Esophagus squamous epithelium (tissue), 5 donors: Measurements from ENCODE around the gene PRPF8. TPM values are rescaled to one million over a fixed set of nuclear protein-coding genes. Genes with fewer than 3 reads are reported as not detected.

ENCODE experiments used
- DNase-seq: peaks from one replicate; lab custom pipeline; 2025; lab: John Stamatoyannopoulos, UW
- H3K27ac ChIP-seq, 4 donors: fragments of 200-600 bp; sonication (generic); one replicate each; pipeline ENCODE4 v1.5.1; 2016 to 2019; ENCODE audit warnings: mild to moderate bottlenecking in 1 of 4
- H3K27me3 ChIP-seq, 4 donors: fragments of 200-600 bp; sonication (generic); 1 replicate in 3 of 4; 2 replicates in 1 of 4; pipeline versions ENCODE4 v1.5.1 to v1.6.0; 2017 to 2021; ENCODE audit warnings: antibody characterized with exemption in 1 of 4
- H3K36me3 ChIP-seq, 3 donors: fragments of 200-600 bp; sonication (generic); one replicate each; pipeline ENCODE4 v1.5.1; 2016 to 2019
- H3K4me1 ChIP-seq, 3 donors: fragments of 200-600 bp; sonication (generic); one replicate each; pipeline ENCODE4 v1.5.1; 2017 to 2019
- H3K4me3 ChIP-seq, 4 donors: fragments of 200-600 bp; sonication (generic); 1 replicate in 3 of 4; 2 replicates in 1 of 4; pipeline ENCODE4 v1.5.1; 2016 to 2019; ENCODE audit warnings: mild to moderate bottlenecking in 2 of 4, moderate library complexity in 1 of 4
- H3K9me3 ChIP-seq, 3 donors: fragments of 200-600 bp; sonication (generic); one replicate each; pipeline ENCODE4 v1.5.1; 2016 to 2019
- CTCF ChIP-seq, 6 experiments: fragments of 450-650 bp in 4 of 6; fragments of 200-600 bp in 2 of 6; sonication (generic) in 2 of 6; IDR thresholded peaks; one replicate each; pipeline ENCODE4 v1.5.1; 2016 to 2019; ENCODE audit warnings: antibody characterized with exemption in 6 of 6, mild to moderate bottlenecking in 4 of 6, moderate library complexity in 4 of 6
- POLR2A ChIP-seq, 4 donors: fragments of 450-650 bp; IDR thresholded peaks; one replicate each; pipeline ENCODE4 v1.6.1; 2017; ENCODE audit warnings: antibody characterized with exemption in 4 of 4, mild to moderate bottlenecking in 4 of 4, moderate library complexity in 3 of 4
- WGBS, 2 donors: methylation state at CpG; one replicate each; pipeline ENCODE4 v1.1.5; 2018; 5-methylcytosine and 5-hydroxymethylcytosine counted together
- intact Hi-C: fragments of 100-400 bp; cut with DNase I; formaldehyde crosslinking; loops from one replicate; pipeline ENCODE4 v1.15.0; 2022
- total RNA-seq, 4 donors: library from RNA; depleted of rRNA; stranded (reverse); fragments of >200 nt; gene quantifications; one replicate each; pipeline ENCODE4 v1.1.0, GENCODE V29; 2016
- donor health status: DM: yes; HTN: yes; CAD: no.

PRPF8 gene
- total RNA-seq, 4 donors from 2014 or later = 112 to 157 (median 145) TPM

GRCh38 chr17:1629504-1630310 lies 55.0 kb downstream of the PRPF8 start:
- Histone ChIP-seq H3K9me3 (no peaks in the 10 kb centered on the region), H3K27me3 (peaks cover 0 to 25% (median 0%) of the 10 kb centered on the region in 4 donors), H3K36me3 (peaks cover 0 to under 1% (median 0%) of the 10 kb centered on the region in 3 donors), H3K4me3 (peak overlapping the region; percentile 60 to 96 (median 74)), H3K4me1 (peaks cover 20 to 60% (median 28%) of the 10 kb centered on the region in 3 donors), H3K27ac (peak overlapping the region; percentile 76 to 95 (median 88))
- no peak for TF ChIP-seq POLR2A (IDR thresholded peaks at IDR 0.05)
- TF ChIP-seq CTCF (IDR thresholded peaks at IDR 0.05) = peak in 5 of 6 experiments; percentile 46 to 81 (median 71)
- no peak for DNase-seq
- intact Hi-C loops = loop anchor here (2.0 kb wide), 1 partner anchor 55 kb away; no protein-coding TSS in a partner anchor
- 0 to 2% methylated on average over 2 to 20 of the region's 45 CpGs for WGBS, 2 donors

- peak; percentile 81 for DNase-seq
- 0 to 3% methylated on average over 7 to 11 of the region's 77 CpGs for WGBS, 2 donors
- Histone ChIP-seq H3K27ac (peak overlapping the region; percentile 76 to 95 (median 88)), H3K4me1 (peaks cover 20 to 67% (median 28%) of the 10 kb centered on the region in 3 donors), H3K9me3 (no peaks in the 10 kb centered on the region), H3K4me3 (peak overlapping the region; percentile 60 to 96 (median 74)), H3K27me3 (peaks cover 0 to 25% (median 0%) of the 10 kb centered on the region in 4 donors), H3K36me3 (no peaks in the 10 kb centered on the region)
- intact Hi-C loops = loop anchor here (2.0 kb wide), 1 partner anchor 54 kb away; no protein-coding TSS in a partner anchor
- TF ChIP-seq POLR2A (IDR thresholded peaks at IDR 0.05) (peak in 1 of 4 donors; percentile 65), CTCF (IDR thresholded peaks at IDR 0.05) (peak in 5 of 6 experiments; percentile 22 to 48 (median 37))
These were observed 55.7 kb downstream of the PRPF8 start for GRCh38 chr17:1628856-1629503.

- peak within 1 kb of the TSS; percentile 76 to 95 (median 88) for H3K27ac ChIP-seq
- no peaks in the 10 kb centered on the region for H3K9me3 ChIP-seq
- WGBS, 2 donors = 0 to 1% methylated on average over 45 to 47 of the region's 95 CpGs
- TF ChIP-seq POLR2A (IDR thresholded peaks at IDR 0.05) (peak in 1 of 4 donors; percentile 44), CTCF (IDR thresholded peaks at IDR 0.05) (no peak)
- intact Hi-C loops = loop anchor here (2.0 kb wide), 1 partner anchor 53 kb away; no protein-coding TSS in a partner anchor
- peaks cover 20 to 74% (median 28%) of the 10 kb centered on the region in 3 donors for H3K4me1 ChIP-seq
- H3K4me3 ChIP-seq = peak within 1 kb of the TSS; percentile 60 to 96 (median 74)
- DNase-seq = no peak
- no peaks in the 10 kb centered on the region for H3K36me3 ChIP-seq
- H3K27me3 ChIP-seq = peaks cover 0 to 25% (median 0%) of the 10 kb centered on the region in 4 donors
These were observed 56.4 kb downstream of the PRPF8 start, which contains the start of gene SLC43A2 for GRCh38 chr17:1627982-1628855. TSS of gene SLC43A2 (minus strand) at chr17:1628834. CDS start at chr17:1627874, 960 bp downstream.

- TF ChIP-seq CTCF (IDR thresholded peaks at IDR 0.05) (no peak), POLR2A (IDR thresholded peaks at IDR 0.05) (peak in 1 of 4 donors; percentile 70)
- intact Hi-C loops = no loop called here
These were observed 57.3 kb downstream of the PRPF8 start for GRCh38 chr17:1627182-1627981.

More at GRCh38 chr17:1627182-1627981, 57.3 kb downstream of the PRPF8 start:
- H3K4me3 ChIP-seq = peak overlapping the region; percentile 60 to 96 (median 74)
- H3K9me3 ChIP-seq = no peaks in the 10 kb centered on the region
- H3K27me3 ChIP-seq = peaks cover 0 to 25% (median 0%) of the 10 kb centered on the region in 4 donors
- WGBS, 2 donors = 6 to 22% methylated on average over 9 to 14 of the region's 39 CpGs
- no peaks in the 10 kb centered on the region for H3K36me3 ChIP-seq
- no peak for DNase-seq
- peak overlapping the region; percentile 76 to 95 (median 88) for H3K27ac ChIP-seq
- peaks cover 20 to 74% (median 28%) of the 10 kb centered on the region in 3 donors for H3K4me1 ChIP-seq
